NK-92 treated with Interleukin-12 subunit alpha and Interleukin-12 subunit beta, amount 100 ng/mL, for 24 hours (cell line): ENCODE measurements around the gene ANKRD33.

ENCODE experiments used
- DNase-seq: peaks from one replicate; lab custom pipeline; 2025; lab: John Stamatoyannopoulos, UW

ANKRD33 gene, protein sequence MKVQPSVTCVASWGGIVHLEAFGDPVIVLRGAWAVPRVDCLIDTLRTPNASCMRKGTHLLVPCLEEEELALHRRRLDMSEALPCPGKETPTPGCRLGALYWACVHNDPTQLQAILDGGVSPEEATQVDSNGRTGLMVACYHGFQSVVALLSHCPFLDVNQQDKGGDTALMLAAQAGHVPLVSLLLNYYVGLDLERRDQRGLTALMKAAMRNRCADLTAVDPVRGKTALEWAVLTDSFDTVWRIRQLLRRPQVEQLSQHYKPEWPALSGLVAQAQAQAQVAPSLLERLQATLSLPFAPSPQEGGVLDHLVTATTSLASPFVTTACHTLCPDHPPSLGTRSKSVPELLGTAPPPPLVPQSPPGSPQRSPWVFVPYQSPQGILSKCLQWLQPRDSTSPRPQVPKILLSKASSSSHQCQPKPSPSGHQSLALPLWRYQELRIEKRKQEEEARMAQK

DNA sequence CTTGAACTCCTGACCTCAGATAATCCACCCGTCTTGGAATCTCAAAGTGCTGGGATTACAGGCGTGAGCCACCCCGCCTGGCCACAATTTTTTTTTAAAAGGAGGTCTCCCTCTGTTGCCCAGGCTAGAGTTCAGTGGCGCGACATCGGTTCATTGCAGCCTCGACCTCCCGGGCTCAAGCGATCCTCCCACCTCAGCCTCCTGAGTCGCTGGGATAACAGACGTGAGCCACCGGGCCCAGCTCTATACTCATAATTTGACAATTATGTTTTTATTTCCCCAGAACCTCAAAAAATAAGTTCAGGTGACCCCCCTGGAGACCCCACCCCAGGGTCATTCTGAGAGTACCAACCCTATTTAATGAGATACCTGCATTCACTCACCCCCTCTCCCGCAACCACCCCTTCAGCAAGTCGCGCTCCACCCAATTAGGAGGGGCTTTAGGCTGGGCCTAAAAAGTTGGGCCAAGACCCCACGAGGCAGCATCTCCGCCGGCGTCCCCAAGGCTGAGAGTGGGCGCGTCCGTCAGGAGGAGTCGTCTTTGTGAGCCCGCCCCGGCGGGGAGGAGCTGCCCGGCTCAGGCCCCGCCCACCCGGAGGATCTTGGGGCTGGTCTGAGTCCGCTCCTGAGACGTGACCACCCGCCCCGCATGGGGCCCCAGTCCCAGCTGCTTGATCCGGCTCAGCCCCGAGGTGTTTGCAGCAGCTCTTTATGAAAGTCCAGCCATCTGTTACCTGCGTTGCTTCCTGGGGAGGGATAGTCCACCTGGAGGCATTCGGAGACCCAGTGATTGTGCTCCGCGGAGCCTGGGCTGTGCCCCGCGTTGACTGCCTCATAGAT lies at the start of gene ANKRD33:
TSS of gene ANKRD33 (plus strand) at position 628 of the 840 bp plus-strand sequence. CDS start at position 712, 84 bp downstream.
- no peak for DNase-seq

- no peak for DNase-seq
Measured at GRCh38 chr12:51838762-51839161, 49.1 kb upstream of the ANKRD33 start.

DNA sequence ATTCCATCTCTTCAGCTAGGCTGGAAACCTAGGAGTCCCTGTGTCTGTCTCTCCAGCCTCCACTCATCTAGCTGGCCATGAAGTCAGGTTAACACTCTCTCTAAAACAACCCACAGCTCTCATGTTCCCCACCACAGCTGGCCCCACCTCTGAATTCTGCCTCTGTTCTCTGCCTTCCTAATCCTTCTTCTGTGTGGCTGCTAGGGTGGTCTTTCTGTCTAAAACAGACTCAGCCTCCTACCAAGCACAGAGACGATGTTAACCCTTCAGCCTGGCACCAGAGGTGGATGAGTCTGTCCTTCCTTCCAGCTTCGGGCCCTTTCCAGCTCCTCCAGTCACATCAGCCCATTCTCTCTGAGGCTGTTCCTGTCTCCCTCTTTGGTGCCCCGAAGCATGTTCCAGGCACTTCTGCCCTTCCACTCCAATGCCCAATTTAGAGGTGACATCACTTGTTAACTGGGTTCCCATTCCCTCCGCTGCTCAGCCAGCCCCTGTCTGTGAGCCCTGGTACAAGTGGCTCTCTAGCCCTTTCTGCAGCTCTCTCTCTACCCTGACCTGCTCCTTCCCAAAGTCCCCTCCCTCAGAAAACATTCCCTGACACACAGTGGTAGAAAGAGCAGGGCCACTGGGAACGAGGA lies 48.5 kb upstream of the ANKRD33 start:
- DNase-seq, result no peak

GRCh38 chr12:51840966-51841365 lies 46.9 kb upstream of the ANKRD33 start:
- DNase-seq, result no peak

GRCh38 chr12:51841727-51842126 lies 46.2 kb upstream of the ANKRD33 start:
- DNase-seq, result no peak

DNA sequence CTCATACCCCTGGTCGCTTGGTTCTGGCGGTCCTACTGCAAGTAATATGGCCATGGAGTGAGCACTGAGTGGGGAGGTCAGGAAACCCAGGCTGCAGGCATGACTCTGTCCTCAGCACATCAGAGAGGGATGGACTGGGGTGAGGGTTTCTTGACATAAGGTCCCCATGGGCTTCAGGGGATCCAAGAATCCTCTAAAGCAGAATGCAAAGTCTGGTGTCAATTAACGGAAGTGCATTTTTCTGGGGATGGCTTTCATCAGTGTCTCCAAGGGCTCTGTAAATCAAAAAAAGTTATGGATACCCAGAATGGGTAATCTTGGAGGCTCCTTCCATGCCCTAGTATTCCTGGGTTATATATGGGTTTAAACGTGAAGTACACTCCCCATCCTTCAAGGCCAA lies 43.0 kb upstream of the ANKRD33 start:
- DNase-seq, result no peak

DNA sequence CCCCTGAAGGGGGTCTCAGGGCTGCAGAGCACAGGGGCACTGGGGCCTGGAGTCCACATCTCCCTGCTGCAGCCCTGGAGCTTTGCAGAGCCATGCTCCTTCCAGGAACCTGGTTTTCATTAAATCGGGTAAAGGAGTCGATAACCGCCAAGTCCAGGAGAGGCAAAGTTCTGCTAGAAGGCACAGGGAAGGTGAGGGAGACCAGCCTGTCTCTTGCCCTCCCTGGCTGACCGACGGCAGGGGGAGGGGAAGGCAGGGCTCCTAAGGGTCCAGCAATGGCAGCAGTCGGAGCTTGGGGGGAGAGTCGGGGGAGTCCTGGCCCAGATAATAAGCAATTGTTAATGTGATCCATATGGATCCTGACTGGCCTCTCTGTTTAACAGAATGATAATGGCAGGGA lies 42.4 kb upstream of the ANKRD33 start:
- DNase-seq, result no peak

DNA sequence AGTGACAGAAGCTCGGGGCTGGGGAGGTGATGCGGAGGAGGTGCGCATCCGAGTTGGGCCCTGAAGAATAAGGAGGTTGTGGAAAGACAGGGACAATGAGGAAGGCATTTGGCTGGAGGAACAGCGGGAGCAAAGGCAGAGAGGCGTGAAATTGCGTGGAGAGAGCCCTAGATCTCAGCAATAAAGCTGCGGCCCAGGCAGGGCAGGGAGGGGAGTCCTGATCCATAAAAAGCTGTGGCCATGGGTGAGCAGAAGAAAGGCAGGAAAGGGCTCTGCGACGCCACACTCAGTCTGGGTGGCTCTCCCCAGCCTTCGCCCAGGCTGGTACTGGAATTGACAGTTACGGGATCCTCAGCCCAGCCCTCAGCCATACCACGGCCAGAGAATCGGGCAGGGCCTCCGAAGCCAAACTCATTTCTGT lies 41.6 kb upstream of the ANKRD33 start:
- DNase-seq, result no peak

DNA sequence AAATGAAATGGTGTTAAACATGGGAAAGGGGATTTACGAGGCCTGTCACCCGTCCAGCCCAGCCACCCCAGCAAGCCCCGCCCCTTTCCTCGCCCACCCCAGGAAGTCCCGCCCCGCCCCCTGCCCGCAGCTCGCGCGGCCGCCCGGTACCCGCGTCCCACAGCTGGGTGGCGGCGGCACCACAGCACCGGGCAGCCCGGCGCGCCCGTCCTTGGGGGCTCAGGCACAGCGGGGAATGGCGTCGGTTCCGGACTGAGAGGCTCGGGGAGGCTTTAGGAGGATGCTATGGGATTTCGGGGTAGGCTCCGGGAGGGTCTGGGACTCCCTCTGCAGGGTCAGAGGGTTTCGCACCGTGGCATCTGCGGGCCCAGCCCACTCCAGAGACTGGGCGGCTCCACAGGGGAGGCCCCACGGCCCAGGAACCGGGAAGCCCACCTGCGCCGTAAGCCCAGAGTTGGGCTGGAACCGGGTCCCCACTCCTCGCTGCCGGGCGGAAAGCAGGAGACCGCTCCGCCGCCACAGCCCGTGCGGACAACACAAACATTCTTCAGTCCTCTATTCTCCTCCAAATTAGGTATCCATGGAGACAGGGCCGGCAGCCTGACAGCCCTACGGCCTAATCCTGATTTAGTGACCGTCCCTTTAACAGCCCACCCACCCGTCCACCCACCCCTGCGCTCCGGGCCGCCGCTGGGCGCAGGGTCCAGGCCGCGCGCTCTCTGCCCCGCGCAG lies 40.8 kb upstream of the ANKRD33 start:
- DNase-seq, result no peak

DNA sequence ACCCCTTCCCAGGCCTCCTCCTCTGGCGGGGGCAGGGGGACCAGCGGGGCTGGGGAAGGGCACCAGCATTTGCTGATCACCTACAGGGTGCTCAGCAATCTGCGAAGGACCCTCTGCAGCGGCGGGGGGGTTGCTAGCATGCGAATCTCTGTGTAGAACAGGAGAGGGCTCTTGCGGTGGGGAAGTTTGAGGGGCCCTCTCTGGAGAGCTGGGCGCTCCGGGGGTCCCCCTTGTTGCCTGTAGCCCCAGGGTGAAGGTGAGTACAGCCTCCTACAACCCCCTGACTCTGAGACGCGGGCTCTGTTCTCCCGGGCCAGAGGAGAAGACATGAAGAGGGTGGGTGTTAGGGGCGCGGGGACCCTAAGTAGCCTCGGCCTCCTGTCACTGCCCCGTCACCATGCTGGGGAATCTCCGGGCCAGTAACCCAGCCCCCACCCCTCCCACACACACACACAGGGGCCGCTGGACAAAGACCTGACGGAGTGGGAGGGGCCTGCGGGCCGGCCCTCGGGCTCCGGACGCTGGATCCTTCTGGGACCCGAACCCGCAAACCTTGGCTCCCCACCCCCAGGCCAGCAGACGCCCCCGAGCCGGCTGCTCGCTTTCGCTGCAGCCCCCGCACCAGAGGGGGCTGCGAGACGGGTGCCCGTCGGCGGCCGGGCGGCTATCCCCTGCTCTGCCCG lies 40.1 kb upstream of the ANKRD33 start:
- no peak for DNase-seq

DNA sequence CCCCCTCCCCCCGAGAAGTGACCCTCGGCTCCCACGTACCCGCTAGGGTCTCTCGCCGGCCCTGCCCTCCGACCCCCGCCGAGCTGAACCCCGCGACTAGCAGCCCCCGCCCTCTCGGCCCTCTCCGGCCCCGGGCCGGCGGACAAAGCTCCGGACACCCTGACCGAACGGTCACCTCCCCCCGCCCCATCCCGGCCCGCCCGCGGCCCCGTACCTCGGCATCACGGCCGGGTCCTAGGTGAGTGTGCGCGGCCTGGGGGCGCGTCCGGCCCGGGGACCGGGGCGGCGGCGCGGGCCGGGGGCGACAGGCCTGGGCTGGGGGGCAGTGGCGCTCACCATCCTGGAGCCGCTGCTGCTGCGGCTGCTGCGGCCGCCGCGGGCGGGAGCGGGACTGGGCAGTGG lies 39.6 kb upstream of the ANKRD33 start, which contains the start of gene FIGNL2:
TSS of gene FIGNL2 (minus strand) at position 393 of the 402 bp plus-strand sequence. CDS start 26,305 bp downstream, outside the sequence.
- DNase-seq, result no peak

GRCh38 chr12:51848841-51849735 lies 38.8 kb upstream of the ANKRD33 start:
- DNase-seq, result no peak

DNA sequence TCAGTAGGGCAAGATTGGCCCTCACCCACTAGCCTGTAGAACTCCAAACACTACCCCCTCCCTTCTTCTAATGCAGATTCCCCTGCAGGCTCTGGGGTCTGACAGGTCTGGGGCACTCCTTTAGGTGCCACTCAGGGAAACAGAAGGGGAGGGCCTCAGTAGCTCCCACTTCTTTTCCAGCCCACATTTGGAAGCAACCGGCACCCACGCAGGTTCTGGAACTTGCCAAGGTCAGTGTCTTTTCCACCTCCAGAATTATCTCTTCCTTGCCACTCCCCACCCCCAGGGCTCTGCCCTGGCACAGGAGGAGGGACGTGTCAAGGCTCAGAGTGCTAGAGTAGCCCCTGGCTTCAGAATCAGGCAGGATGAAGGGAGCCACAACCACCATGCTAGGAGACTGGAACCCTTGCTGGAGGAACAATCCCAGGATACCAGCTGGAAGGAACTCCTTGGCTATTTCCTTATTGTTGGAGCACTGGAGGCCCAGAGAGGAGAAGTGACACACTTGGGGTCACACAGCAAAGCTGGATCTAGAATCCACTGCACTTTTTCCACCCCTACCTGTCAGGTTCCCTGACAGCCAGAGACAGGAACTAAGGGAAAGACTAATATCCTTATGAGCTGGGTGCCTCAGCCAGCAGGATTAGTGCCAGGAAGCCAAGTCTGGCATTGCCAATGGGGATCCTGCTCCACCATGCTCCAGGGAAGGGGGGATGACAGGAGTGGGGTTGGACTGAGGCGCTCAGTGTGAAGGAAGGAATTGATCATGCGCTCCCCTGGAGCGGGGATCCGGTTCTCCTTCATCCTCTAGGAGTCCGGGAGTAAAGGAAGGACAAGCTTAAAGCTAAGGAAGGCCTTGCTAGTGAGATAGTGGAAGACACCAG lies 37.6 kb upstream of the ANKRD33 start:
- DNase-seq, result no peak

DNA sequence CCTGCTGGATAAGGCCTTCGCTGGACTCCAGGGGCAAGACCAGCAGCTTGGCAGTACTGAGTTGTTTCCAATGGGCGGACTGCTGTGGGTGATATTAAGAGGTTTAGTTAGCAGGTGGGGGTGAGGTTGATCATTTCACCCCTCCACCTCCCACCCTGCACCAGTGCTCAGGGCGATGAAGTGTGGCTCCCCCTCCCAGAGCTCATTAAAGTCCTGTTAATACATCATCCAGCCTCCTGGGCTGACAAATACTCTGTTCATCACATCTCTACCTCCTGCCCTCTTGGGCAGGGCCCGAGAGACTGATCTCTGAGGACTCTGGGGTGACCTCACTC lies 37.0 kb upstream of the ANKRD33 start:
- no peak for DNase-seq

- no peak for DNase-seq
Measured at GRCh38 chr12:51851413-51852124, 36.3 kb upstream of the ANKRD33 start.

DNA sequence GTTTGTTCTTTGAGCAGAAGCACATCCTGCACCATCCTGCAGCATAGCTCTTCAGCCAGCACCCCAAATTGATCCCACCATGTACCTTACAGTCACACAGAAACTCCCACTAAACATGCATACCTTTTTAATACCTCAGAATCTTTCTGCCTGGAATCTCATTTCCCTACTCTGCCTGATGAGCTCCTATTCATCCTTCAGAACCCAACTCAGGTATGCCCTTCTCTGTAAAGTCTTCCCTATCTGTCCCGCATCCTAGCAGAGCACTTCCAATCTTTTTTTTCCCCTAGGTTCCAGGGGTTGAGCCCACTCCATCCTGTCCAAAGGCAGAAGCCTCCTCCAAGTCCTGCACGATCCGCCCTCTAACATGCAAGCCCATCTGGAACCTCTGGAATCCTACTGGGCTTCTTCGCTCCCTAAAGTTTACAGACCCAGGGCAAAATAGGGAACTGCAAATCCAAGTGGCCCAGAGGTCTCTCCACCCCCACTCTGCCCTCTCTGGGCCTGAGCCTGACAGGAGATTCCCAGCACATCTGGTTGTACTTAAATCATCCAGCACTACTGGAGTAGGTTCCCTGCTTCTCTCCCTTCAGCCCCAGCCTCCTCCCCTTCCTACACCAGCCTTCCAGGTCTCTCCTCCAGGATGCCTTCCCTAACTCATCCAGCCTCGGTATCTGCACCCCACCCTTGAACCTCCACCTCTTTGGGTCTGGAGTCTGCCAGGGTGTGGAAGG lies 35.3 kb upstream of the ANKRD33 start:
- DNase-seq, result no peak

DNA sequence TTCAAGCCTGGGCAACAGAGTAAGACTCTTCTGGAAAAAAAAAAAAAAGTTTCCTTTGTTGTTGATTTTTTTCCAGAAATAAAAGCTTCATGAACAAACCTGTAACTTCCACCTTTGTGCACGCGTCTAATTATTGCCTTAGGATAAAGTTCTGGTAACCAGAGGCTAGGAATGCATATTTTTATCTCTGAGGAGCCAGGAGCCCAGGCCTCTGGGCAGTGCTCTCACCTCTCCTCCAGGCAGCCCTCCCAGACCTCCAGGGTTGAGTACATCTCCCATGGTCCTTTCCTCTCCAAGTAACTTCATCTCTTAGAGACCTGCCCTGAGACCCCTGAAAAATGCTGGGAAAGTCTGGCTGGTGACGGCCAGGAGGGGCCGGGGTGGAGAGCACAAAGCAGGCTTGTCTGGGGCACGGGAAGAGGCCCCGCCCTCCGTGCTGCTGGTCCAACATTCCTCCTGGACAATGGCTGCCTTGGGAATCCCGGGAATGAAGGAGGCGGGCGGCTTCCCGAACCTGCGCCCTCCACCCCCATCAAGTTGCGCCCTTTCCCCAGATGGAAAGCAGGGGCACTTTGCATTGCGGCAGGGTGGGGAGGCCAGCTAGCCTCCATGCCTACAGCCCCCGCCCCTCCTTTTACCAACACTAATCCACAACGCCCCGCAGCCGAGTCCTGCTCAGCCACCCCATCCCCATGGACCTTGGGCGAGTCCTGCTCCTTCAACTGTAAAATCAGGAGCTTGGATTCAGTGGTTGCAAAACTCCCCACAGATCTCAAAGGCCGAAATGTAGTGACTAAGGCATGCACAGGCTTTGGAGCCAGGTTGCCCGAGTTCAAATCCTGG lies 32.1 kb upstream of the ANKRD33 start:
- DNase-seq, result no peak
